Measurements from ENCODE around the gene CPT1B. TPM values are rescaled to one million over a fixed set of nuclear protein-coding genes. Genes with fewer than 3 reads are reported as not detected.

CPT1B gene
- total RNA-seq, result 10 to 100 TPM in 3 of 4 donors, 1 to 10 TPM in 1; 9.7 to 38.7 (median 14.9) TPM

DNA sequence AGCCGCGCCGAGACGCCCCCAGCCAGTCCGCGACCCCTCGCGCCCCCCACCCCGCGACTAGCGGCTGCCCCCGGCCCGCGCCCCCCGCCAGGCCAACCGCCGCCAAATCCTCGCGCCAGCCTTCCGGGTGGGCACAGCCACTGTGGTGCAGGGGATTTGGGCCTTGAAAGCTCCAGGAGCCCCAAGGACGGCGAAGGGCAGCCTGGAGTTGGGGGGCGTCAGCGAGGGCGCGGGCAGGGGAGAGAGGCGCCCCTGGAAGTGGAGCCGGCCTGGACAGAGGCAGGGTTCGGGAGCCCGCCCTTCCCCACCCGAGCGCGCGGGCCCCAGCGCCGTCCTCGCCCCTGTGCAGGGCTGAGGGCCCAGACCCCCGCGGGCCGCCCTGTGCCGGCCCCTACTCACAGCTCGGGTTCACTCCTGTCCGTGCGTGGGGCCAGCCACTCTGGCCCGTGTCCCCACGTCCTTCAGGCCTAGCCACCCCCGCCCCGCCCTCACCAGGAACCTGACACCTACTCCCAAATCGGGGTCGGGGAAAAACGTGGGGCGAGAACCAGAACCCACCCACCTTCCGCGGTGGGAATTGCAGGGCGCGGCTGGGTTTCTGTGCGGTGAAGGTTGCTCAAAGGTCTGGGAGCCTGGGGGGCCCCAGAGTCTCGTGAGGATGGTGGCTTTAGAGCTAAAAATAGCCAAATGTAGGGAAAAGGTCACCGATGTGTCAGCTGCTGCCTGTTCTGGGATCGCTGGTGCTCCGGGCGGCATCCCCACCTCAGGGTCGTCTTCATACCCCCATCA is at the start of gene CPT1B:
CPT1B (minus strand) TSS at position 441 of the 789 bp plus-strand sequence. CDS start 512 bp downstream, outside the sequence.
- Histone ChIP-seq H3K36me3 (no peaks in the 10 kb centered on the region), H3K27me3 (no peaks in the 10 kb centered on the region), H3K27ac (peak within 1 kb of the TSS in 1 of 3 donors; percentile 33), H3K4me1 (peaks cover 13 to 29% of the 10 kb centered on the region in 2 donors), H3K9me3 (no peaks in the 10 kb centered on the region), H3K4me3 (replicated peaks in 1 of 3) (no peak within 1 kb of the TSS)
- DNase-seq, result no peak
- no peak for TF ChIP-seq CTCF (IDR thresholded peaks at IDR 0.05)
- no peak for TF ChIP-seq POLR2A (IDR thresholded peaks at IDR 0.05)
- WGBS, 2 donors, result 34 to 51% methylated on average over 21 of the region's 63 CpGs
- intact Hi-C loops (cut with DNase I), result no loop called here

GRCh38 chr22:50626850-50627641 is 48.8 kb upstream of the CPT1B start:
- intact Hi-C loops (cut with DNase I), result loop anchor here (5.0 kb wide), 1 partner anchor 50 kb away; no protein-coding TSS in a partner anchor
- WGBS, 2 donors, result 81 to 91% methylated on average over 23 to 25 of the region's 42 CpGs

DNA sequence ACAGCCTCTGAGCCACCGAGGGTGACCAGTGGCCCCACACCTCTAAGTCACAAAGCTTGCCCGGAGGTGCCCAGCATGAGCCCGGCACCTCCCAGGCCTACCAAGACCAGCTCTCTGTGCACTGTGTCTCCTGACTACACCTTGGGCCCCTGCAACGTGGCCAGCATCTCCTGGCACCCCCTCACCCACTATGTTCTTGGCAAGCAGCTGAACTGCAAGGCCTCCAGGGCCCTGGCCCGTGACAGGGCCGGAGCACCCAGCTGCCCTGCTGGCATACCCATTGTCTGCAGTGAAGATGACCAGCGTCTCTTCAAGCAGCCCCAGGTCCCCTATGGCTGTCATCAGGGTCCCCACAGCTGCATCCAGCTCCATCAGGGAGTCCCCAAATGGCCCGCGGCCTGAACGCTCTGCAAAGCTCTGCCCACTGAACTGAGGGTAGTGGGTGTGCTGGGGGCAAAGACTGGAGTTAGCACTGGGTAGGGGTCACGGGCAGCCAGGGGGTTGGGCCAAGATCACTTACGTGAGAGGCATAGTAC is 48.2 kb upstream of the CPT1B start:
- no peak overlapping the region for H3K4me3 ChIP-seq (replicated peaks in 1 of 3)
- H3K27me3 ChIP-seq, result no peaks in the 10 kb centered on the region
- intact Hi-C loops (cut with DNase I), result loop anchor here (5.0 kb wide), 1 partner anchor 51 kb away; no protein-coding TSS in a partner anchor
- H3K36me3 ChIP-seq, result no peaks in the 10 kb centered on the region
- DNase-seq, result no peak
- H3K27ac ChIP-seq, result no peak overlapping the region
- 83 to 88% methylated on average over 9 to 10 of the region's 12 CpGs for WGBS, 2 donors
- peaks cover 7 to 30% of the 10 kb centered on the region in 2 donors for H3K4me1 ChIP-seq
- TF ChIP-seq CTCF (IDR thresholded peaks at IDR 0.05), result no peak
- no peak for TF ChIP-seq POLR2A (IDR thresholded peaks at IDR 0.05)
- H3K9me3 ChIP-seq, result no peaks in the 10 kb centered on the region

More at GRCh38 chr22:50626850-50627641, 48.8 kb upstream of the CPT1B start:
- Histone ChIP-seq H3K4me1 (peaks cover 7 to 23% of the 10 kb centered on the region in 2 donors), H3K4me3 (replicated peaks in 1 of 3) (peak overlapping the region in 1 of 3 donors; percentile 75), H3K9me3 (no peaks in the 10 kb centered on the region), H3K27me3 (no peaks in the 10 kb centered on the region), H3K36me3 (no peaks in the 10 kb centered on the region), H3K27ac (peak overlapping the region in 1 of 3 donors; percentile 72)
- no peak for TF ChIP-seq POLR2A (IDR thresholded peaks at IDR 0.05)
- no peak for TF ChIP-seq CTCF (IDR thresholded peaks at IDR 0.05)
- no peak for DNase-seq

GRCh38 chr22:50625568-50626313 is 47.5 kb upstream of the CPT1B start:
- H3K27me3 ChIP-seq, result no peaks in the 10 kb centered on the region
- H3K9me3 ChIP-seq, result no peaks in the 10 kb centered on the region
- no peaks in the 10 kb centered on the region for H3K36me3 ChIP-seq
- no peak overlapping the region for H3K27ac ChIP-seq
- no peak for TF ChIP-seq POLR2A (IDR thresholded peaks at IDR 0.05)
- no peak for TF ChIP-seq CTCF (IDR thresholded peaks at IDR 0.05)
- H3K4me1 ChIP-seq, result peaks cover 7 to 34% of the 10 kb centered on the region in 2 donors
- H3K4me3 ChIP-seq (replicated peaks in 1 of 3), result no peak overlapping the region
- no peak for DNase-seq
- 86 to 92% methylated on average over 20 of the region's 27 CpGs for WGBS, 2 donors
- intact Hi-C loops (cut with DNase I), result loop anchor here (5.0 kb wide), 1 partner anchor 52 kb away; no protein-coding TSS in a partner anchor

Measured in thyroid gland (tissue), 4 donors.